ENCODE data around the gene SLC12A4. TPM values are rescaled to one million over a fixed set of nuclear protein-coding genes. Genes with fewer than 3 reads are reported as not detected.

Gene SLC12A4
- total RNA-seq, 1 experiment from 2014 or later: 33.2 TPM

GRCh38 chr16:67928561-67929364, 39.7 kb downstream of the SLC12A4 start:
- DNase-seq (peak; percentile 70), ATAC-seq (peak; percentile 68)
- TF ChIP-seq EZH2 (IDR thresholded peaks at IDR 0.05; ENCODE audit: low read length, unreplicated experiment): no peak
- peak; percentile 82 for TF ChIP-seq CTCF (conservative IDR thresholded peaks at IDR 0.05; ENCODE audit: low read depth, low read length)
- no peak for TF ChIP-seq EZH2phosphoT487 (IDR thresholded peaks at IDR 0.05; ENCODE audit: borderline replicate concordance, low read length)
- Histone ChIP-seq H3K27me3 (ENCODE audit: low read length) (no peaks in the 10 kb centered on the region), H3K79me2 (ENCODE audit: low read length) (0 out of 2 replicates have a peak, but pooled peaks cover 2% of the 10 kb centered on the region), H3K4me1 (ENCODE audit: insufficient read depth, low read length) (peaks cover 18% of the 10 kb centered on the region), H3K4me2 (ENCODE audit: low read length) (no peak overlapping the region), H3K36me3 (ENCODE audit: low read depth, low read length) (no peaks in the 10 kb centered on the region), H3K9ac (ENCODE audit: low read length) (no peak overlapping the region), H3F3A (ENCODE audit: low read length, unreplicated experiment) (no peaks in the 10 kb centered on the region), H3K9me2 (replicated peaks; ENCODE audit: low read length) (no peaks in the 10 kb centered on the region), H2AFZ (ENCODE audit: low read length) (no peak overlapping the region), H3K27ac (ENCODE audit: low read length) (no peak overlapping the region), H3K9me3 (ENCODE audit: low read length) (no peaks in the 10 kb centered on the region), H4K20me1 (ENCODE audit: low read length) (no peaks in the 10 kb centered on the region), H3K4me3 (ENCODE audit: low read length) (no peak overlapping the region)
- ChIA-PET POLR2A (ENCODE audit: unreplicated experiment) (no interaction called here), CTCF (no interaction called here)
- TSS peak; percentile 8 for BruUV-seq (replicated peaks)
- intact Hi-C loops (cut with micrococcal nuclease): loop anchor here (1.0 to 5.0 kb wide), 3 partner anchors 45 to 112 kb away; partner anchors contain the start of gene THAP11

GRCh38 chr16:67928147-67928546, 40.3 kb downstream of the SLC12A4 start:
- intact Hi-C loops (cut with micrococcal nuclease): loop anchor here (1.0 to 5.0 kb wide), 3 partner anchors 45 to 111 kb away; partner anchors contain the start of gene THAP11
- Histone ChIP-seq H3K4me2 (ENCODE audit: low read length) (no peak overlapping the region), H4K20me1 (ENCODE audit: low read length) (no peaks in the 10 kb centered on the region), H3K4me3 (ENCODE audit: low read length) (no peak overlapping the region), H3K79me2 (ENCODE audit: low read length) (no peaks in the 10 kb centered on the region), H2AFZ (ENCODE audit: low read length) (no peak overlapping the region), H3F3A (ENCODE audit: low read length, unreplicated experiment) (no peaks in the 10 kb centered on the region), H3K4me1 (ENCODE audit: insufficient read depth, low read length) (peaks cover 18% of the 10 kb centered on the region), H3K36me3 (ENCODE audit: low read depth, low read length) (no peaks in the 10 kb centered on the region), H3K9ac (ENCODE audit: low read length) (no peak overlapping the region), H3K9me2 (replicated peaks; ENCODE audit: low read length) (no peaks in the 10 kb centered on the region), H3K27ac (ENCODE audit: low read length) (no peak overlapping the region), H3K27me3 (ENCODE audit: low read length) (no peaks in the 10 kb centered on the region), H3K9me3 (ENCODE audit: low read length) (no peaks in the 10 kb centered on the region)
- TF ChIP-seq EZH2phosphoT487 (IDR thresholded peaks at IDR 0.05; ENCODE audit: borderline replicate concordance, low read length) (no peak), EZH2 (IDR thresholded peaks at IDR 0.05; ENCODE audit: low read length, unreplicated experiment) (no peak), CTCF (conservative IDR thresholded peaks at IDR 0.05; ENCODE audit: low read depth, low read length) (no peak)
- no TSS peak for BruUV-seq (replicated peaks)
- CTCF ChIA-PET: no interaction called here
- DNase-seq (no peak), ATAC-seq (no peak)
- POLR2A ChIA-PET (ENCODE audit: unreplicated experiment): no interaction called here

Data from PC-3 (cell line).